ENCODE measurements around the gene GFOD1. TPM values are rescaled to one million over a fixed set of nuclear protein-coding genes. Genes with fewer than 3 reads are reported as not detected.

The GFOD1 gene
- total and polyA plus RNA-seq, 4 donors = 2.6 to 16.8 (median 5.0) TPM

DNA sequence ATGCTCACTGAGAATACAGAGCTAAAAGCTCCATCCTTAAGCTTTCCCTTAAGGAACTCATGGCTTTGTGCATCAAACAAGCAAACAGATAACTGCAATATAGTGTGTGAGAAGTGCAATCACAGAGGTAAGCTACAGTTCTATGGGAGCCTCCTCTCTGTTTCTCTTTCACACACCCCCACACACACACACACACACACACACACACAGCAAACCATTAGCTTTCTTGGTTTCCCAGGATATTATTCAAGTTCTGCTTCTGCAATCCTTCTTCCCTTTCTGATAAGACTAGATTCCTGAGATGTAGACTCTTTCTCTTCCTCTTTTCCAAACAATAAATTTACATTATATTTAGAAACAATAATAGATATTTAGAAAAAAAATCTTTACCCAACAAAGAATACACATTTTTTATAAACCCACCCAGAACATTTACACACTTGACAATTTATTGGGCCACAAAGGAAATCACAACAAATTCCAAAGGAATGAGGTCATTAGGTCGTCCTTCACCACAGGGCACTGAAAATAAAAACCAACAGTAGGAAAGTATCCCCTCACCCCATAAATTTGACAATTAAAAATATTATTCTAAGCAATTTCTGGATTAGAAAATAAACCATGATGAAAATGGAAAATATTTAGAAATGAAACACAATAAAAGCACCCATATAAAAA is 9.3 kb upstream of the GFOD1 start:
- no peak for DNase-seq (ENCODE audit: low spot score)
- Histone ChIP-seq H3K4me1 (ENCODE audit: control insufficient read depth in 4 of 4, insufficient read depth in 4 of 4, low read length in 3 of 4) (no peaks in the 10 kb centered on the region), H3K27me3 (ENCODE audit: control insufficient read depth in 4 of 4, insufficient read depth in 4 of 4, low read length in 3 of 4) (no peaks in the 10 kb centered on the region), H3K9ac (ENCODE audit: low read depth in 1 of 2, low read length in 2 of 2) (no peak overlapping the region), H3K4me3 (ENCODE audit: low read depth in 1 of 3, low read length in 3 of 3) (no peak overlapping the region), H3K9me3 (ENCODE audit: control insufficient read depth in 4 of 4, low read length in 3 of 4) (no peaks in the 10 kb centered on the region), H3K27ac (ENCODE audit: low read depth in 1 of 2, low read length in 2 of 2) (no peak overlapping the region), H3K36me3 (ENCODE audit: control insufficient read depth in 4 of 4, insufficient read depth in 3 of 4, low read depth in 1 of 4, low read length in 3 of 4) (no peaks in the 10 kb centered on the region)
- no peak for TF ChIP-seq FOXA1 (IDR thresholded peaks at IDR 0.05)
- TF ChIP-seq SP1 (IDR thresholded peaks at IDR 0.05) = no peak
- TF ChIP-seq HNF4A (conservative IDR thresholded peaks at IDR 0.05) = no peak
- no peak for TF ChIP-seq HNF4G (IDR thresholded peaks at IDR 0.05)
- 74% methylated on average over 1 of the region's 1 CpG for WGBS

DNA sequence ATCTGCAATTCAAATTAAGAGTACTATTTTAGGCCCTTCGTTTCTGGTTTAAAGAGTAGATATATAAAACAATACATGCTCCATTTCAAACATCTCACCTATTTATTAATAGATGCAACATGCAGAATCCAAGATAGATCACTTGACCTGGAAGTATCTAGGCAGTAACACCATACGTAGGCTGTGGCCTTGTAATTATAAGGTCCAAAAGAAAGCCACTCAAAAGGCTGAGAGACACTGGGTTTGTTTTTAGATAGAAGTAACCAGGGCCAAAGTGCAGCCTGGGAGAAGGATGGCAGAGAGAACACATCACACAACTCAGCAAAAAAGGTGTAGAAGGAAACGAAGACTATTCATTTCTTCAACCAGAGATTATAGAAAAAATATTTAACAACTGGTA is 8.4 kb upstream of the GFOD1 start:
- H3K27ac ChIP-seq (ENCODE audit: low read depth in 1 of 2, low read length in 2 of 2) = no peak overlapping the region

DNA sequence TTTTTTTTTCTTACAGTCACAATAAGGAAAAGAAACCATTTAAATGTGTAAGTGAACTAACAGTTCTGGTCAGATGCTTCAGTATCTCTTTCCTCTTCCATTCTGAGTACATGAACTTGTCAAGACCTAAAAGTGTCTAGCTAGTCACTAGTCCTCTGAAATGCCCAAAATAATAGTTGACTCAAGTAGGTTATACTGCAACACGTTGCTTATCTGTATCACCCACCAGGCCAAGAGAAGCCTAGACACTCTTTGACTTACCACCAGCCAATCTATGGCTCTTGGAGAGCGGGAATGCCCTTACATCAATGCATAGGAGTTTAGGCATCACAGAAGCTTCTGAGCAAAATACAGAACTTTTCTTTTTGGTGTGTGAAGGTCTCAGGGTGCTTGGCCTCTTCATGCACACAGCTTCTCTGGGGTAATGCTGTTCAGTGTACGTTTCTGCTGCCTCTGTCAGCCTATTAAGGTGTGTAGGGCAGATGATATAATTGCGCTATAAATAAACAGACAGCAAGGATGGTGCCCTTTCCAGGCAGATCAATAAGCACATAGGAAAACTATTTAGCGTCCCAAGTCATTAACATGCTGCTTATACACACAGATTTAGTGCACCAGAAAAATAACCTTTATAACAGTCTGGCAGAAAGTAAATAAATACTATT is 7.8 kb upstream of the GFOD1 start:
- no peaks in the 10 kb centered on the region for H3K27me3 ChIP-seq (ENCODE audit: control insufficient read depth in 4 of 4, insufficient read depth in 4 of 4, low read length in 3 of 4)
- no peak for DNase-seq (ENCODE audit: low spot score)
- H3K27ac ChIP-seq (ENCODE audit: low read depth in 1 of 2, low read length in 2 of 2) = no peak overlapping the region
- no peak overlapping the region for H3K9ac ChIP-seq (ENCODE audit: low read depth in 1 of 2, low read length in 2 of 2)
- H3K4me3 ChIP-seq (ENCODE audit: low read depth in 1 of 3, low read length in 3 of 3) = no peak overlapping the region
- no peaks in the 10 kb centered on the region for H3K36me3 ChIP-seq (ENCODE audit: control insufficient read depth in 4 of 4, insufficient read depth in 3 of 4, low read depth in 1 of 4, low read length in 3 of 4)
- no peak for TF ChIP-seq GABPA (IDR thresholded peaks at IDR 0.05 in 1 of 2, conservative IDR thresholded peaks at IDR 0.05 in 1 of 2)
- no peak for TF ChIP-seq TAF1 (conservative IDR thresholded peaks at IDR 0.05)
- no peak for TF ChIP-seq EGR1 (IDR thresholded peaks at IDR 0.05; ENCODE audit: low read depth in 2 of 2)
- no peaks in the 10 kb centered on the region for H3K9me3 ChIP-seq (ENCODE audit: control insufficient read depth in 4 of 4, low read length in 3 of 4)
- WGBS = 86% methylated on average over 5 of the region's 5 CpGs
- no peaks in the 10 kb centered on the region for H3K4me1 ChIP-seq (ENCODE audit: control insufficient read depth in 4 of 4, insufficient read depth in 4 of 4, low read length in 3 of 4)

More for the DNA sequence above, 8.4 kb upstream of the GFOD1 start:
- no peak overlapping the region for H3K9ac ChIP-seq (ENCODE audit: low read depth in 1 of 2, low read length in 2 of 2)
- H3K4me3 ChIP-seq (ENCODE audit: low read depth in 1 of 3, low read length in 3 of 3) = no peak overlapping the region
- no peaks in the 10 kb centered on the region for H3K9me3 ChIP-seq (ENCODE audit: control insufficient read depth in 4 of 4, low read length in 3 of 4)
- TF ChIP-seq, protein P1, sequence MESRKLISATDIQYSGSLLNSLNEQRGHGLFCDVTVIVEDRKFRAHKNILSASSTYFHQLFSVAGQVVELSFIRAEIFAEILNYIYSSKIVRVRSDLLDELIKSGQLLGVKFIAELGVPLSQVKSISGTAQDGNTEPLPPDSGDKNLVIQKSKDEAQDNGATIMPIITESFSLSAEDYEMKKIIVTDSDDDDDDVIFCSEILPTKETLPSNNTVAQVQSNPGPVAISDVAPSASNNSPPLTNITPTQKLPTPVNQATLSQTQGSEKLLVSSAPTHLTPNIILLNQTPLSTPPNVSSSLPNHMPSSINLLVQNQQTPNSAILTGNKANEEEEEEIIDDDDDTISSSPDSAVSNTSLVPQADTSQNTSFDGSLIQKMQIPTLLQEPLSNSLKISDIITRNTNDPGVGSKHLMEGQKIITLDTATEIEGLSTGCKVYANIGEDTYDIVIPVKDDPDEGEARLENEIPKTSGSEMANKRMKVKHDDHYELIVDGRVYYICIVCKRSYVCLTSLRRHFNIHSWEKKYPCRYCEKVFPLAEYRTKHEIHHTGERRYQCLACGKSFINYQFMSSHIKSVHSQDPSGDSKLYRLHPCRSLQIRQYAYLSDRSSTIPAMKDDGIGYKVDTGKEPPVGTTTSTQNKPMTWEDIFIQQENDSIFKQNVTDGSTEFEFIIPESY (IDR thresholded peaks at IDR 0.05) = no peak
- TF ChIP-seq, protein P2, sequence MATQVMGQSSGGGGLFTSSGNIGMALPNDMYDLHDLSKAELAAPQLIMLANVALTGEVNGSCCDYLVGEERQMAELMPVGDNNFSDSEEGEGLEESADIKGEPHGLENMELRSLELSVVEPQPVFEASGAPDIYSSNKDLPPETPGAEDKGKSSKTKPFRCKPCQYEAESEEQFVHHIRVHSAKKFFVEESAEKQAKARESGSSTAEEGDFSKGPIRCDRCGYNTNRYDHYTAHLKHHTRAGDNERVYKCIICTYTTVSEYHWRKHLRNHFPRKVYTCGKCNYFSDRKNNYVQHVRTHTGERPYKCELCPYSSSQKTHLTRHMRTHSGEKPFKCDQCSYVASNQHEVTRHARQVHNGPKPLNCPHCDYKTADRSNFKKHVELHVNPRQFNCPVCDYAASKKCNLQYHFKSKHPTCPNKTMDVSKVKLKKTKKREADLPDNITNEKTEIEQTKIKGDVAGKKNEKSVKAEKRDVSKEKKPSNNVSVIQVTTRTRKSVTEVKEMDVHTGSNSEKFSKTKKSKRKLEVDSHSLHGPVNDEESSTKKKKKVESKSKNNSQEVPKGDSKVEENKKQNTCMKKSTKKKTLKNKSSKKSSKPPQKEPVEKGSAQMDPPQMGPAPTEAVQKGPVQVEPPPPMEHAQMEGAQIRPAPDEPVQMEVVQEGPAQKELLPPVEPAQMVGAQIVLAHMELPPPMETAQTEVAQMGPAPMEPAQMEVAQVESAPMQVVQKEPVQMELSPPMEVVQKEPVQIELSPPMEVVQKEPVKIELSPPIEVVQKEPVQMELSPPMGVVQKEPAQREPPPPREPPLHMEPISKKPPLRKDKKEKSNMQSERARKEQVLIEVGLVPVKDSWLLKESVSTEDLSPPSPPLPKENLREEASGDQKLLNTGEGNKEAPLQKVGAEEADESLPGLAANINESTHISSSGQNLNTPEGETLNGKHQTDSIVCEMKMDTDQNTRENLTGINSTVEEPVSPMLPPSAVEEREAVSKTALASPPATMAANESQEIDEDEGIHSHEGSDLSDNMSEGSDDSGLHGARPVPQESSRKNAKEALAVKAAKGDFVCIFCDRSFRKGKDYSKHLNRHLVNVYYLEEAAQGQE (IDR thresholded peaks at IDR 0.05) = no peak
- TF ChIP-seq YY1 (IDR thresholded peaks at IDR 0.05) (no peak), FOXA2 (IDR thresholded peaks at IDR 0.05) (no peak), EGR1 (IDR thresholded peaks at IDR 0.05; ENCODE audit: low read depth in 2 of 2) (no peak), RXRA (IDR thresholded peaks at IDR 0.05) (no peak)
- no peaks in the 10 kb centered on the region for H3K36me3 ChIP-seq (ENCODE audit: control insufficient read depth in 4 of 4, insufficient read depth in 3 of 4, low read depth in 1 of 4, low read length in 3 of 4)
- 91% methylated on average over 3 of the region's 3 CpGs for WGBS
- DNase-seq (ENCODE audit: low spot score) = no peak
- no peaks in the 10 kb centered on the region for H3K27me3 ChIP-seq (ENCODE audit: control insufficient read depth in 4 of 4, insufficient read depth in 4 of 4, low read length in 3 of 4)
- no peaks in the 10 kb centered on the region for H3K4me1 ChIP-seq (ENCODE audit: control insufficient read depth in 4 of 4, insufficient read depth in 4 of 4, low read length in 3 of 4)
